Calu3 (cell line): ENCODE results near the gene MLXIP. TPM values are rescaled to one million over a fixed set of nuclear protein-coding genes. Genes with fewer than 3 reads are reported as not detected.
"Not testable (repeated sequence)": the region's sequence is repeated elsewhere in the genome, so short reads cannot be mapped to it uniquely, and the experiment has no call there.

Experiments
- BruUV-seq: library from RNA; stranded (reverse); fragments of 400-500 nt; replicated peaks from 2 replicates; lab custom pipeline; 2021; lab: Mats Ljungman, UMichigan
- CTCF ChIA-PET: fragments of 300-600 bp; sonication (Branson Sonifier 250); formaldehyde crosslinking; loops from one replicate; lab custom pipeline; 2022; ENCODE audit warnings: antibody characterized with exemption; lab: Charles Lee
- DNase-seq: peaks from one replicate; pipeline ENCODE4 v3.0.0; 2022
- H3K27ac Mint-ChIP-seq: one replicate; pipeline ENCODE4 v1.8.0; 2022; ENCODE audit warnings: mixed read lengths; ENCODE audit not compliant: unreplicated experiment
- H3K27me3 Mint-ChIP-seq: one replicate; pipeline ENCODE4 v1.8.0; 2022; ENCODE audit warnings: mixed read lengths; ENCODE audit not compliant: unreplicated experiment
- H3K36me3 Mint-ChIP-seq: one replicate; pipeline ENCODE4 v1.8.0; 2022; ENCODE audit warnings: mild to moderate bottlenecking, moderate library complexity, mixed read lengths; ENCODE audit not compliant: insufficient read depth, unreplicated experiment
- H3K4me1 Mint-ChIP-seq: one replicate; pipeline ENCODE4 v1.8.0; 2022; ENCODE audit warnings: mild to moderate bottlenecking, low read depth, mixed read lengths; ENCODE audit not compliant: unreplicated experiment
- H3K4me3 Mint-ChIP-seq: one replicate; pipeline ENCODE4 v1.8.0; 2022; ENCODE audit warnings: mild to moderate bottlenecking, low read depth, moderate library complexity, mixed read lengths; ENCODE audit not compliant: unreplicated experiment
- H3K9me3 Mint-ChIP-seq: one replicate; pipeline ENCODE4 v1.8.0; 2022; ENCODE audit warnings: low read depth, mixed read lengths; ENCODE audit not compliant: unreplicated experiment
- intact Hi-C: fragments of 100-400 bp; cut with micrococcal nuclease; formaldehyde crosslinking; loops from one replicate; pipeline ENCODE4 v1.10.0; 2022; ENCODE audit not compliant: unreplicated experiment
- total RNA-seq: library from RNA; stranded (reverse); gene quantifications from 2 replicates; pipeline ENCODE4 v1.2.3, GENCODE V29; 2022
- TF ChIP-seq, protein P1 (sequence below): fragments of 200-600 bp; IDR thresholded peaks from one replicate; pipeline ENCODE4 v1.8.0; 2022; ENCODE audit warnings: antibody characterized with exemption; ENCODE audit not compliant: unreplicated experiment

MLXIP gene
- total RNA-seq, 1 experiment from 2014 or later: 55.3 TPM

DNA sequence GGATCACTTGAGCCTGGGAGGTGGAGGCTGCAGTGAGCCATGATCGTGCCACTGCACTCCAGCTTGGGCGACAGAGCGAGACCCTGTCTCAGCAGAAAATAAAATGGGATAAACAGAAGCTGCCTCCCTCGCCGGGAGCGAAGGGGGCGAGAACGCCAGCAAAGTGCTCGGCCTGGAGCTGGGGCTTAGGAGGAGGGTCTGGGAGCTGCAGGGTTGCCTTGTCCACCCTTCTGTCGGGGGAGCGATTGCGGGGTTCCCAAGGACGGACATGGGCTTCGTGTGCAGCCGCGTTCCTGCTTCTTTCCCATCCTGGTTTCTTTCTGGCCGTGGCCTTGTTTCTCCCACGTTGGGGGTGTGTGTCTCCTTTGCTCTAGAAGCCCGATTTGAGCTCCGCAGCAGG lies 27.9 kb upstream of the MLXIP start:
- DNase-seq: no peak
- H3K27ac Mint-ChIP-seq: no peak overlapping the region
- CTCF ChIA-PET: interaction anchor here (0.6 kb wide), 1 partner anchor 148 kb away, joined by 3 read pairs; no protein-coding TSS in a partner anchor
- H3K4me3 Mint-ChIP-seq: no peak overlapping the region
- H3K9me3 Mint-ChIP-seq: no peaks in the 10 kb centered on the region
- H3K27me3 Mint-ChIP-seq: no peaks in the 10 kb centered on the region
- no TSS peak for BruUV-seq
- intact Hi-C loops: no loop called here
- H3K36me3 Mint-ChIP-seq: peaks cover 43% of the 10 kb centered on the region
- TF ChIP-seq, protein P1, sequence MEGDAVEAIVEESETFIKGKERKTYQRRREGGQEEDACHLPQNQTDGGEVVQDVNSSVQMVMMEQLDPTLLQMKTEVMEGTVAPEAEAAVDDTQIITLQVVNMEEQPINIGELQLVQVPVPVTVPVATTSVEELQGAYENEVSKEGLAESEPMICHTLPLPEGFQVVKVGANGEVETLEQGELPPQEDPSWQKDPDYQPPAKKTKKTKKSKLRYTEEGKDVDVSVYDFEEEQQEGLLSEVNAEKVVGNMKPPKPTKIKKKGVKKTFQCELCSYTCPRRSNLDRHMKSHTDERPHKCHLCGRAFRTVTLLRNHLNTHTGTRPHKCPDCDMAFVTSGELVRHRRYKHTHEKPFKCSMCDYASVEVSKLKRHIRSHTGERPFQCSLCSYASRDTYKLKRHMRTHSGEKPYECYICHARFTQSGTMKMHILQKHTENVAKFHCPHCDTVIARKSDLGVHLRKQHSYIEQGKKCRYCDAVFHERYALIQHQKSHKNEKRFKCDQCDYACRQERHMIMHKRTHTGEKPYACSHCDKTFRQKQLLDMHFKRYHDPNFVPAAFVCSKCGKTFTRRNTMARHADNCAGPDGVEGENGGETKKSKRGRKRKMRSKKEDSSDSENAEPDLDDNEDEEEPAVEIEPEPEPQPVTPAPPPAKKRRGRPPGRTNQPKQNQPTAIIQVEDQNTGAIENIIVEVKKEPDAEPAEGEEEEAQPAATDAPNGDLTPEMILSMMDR: no peak
- peaks cover 9% of the 10 kb centered on the region for H3K4me1 Mint-ChIP-seq

DNA sequence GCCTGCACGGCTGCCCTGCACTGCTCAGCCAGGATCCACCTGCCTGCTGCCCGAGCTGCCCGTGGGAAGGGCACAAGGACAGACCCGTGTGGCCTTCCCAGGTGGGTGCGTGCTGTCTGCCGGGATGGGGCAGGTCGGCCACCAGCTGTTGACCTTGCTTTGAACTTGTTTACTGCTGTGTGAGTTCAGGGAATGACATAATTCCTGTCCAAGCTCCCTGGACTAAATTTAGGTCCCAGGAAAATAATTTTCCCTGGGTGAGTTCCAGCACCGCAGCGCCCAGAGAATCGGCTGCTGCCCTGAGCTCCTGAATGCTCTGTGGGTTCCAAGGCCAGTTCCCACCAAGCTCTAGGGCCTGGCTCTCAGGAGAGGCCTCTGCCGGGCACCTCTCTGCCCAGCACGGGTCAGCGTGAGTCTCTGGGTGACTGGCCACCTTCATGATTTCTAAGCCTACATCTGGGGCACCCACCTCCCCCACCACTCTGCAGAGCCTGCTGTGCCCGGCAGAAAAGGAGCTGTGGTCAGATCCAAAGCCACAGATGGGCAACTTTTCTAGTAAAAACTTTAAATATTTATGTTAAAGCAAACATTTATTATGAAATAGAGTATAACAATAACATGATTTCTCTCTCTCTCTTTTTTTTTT lies 27.2 kb upstream of the MLXIP start:
- intact Hi-C loops: no loop called here
- TF ChIP-seq, protein P1: no peak
- no peaks in the 10 kb centered on the region for H3K27me3 Mint-ChIP-seq
- CTCF ChIA-PET: interaction anchor here (0.6 to 1.7 kb wide), 4 partner anchors 60 to 148 kb away, joined by 3 to 5 read pairs (median 4); no protein-coding TSS in a partner anchor
- H3K36me3 Mint-ChIP-seq: peaks cover 37% of the 10 kb centered on the region
- H3K27ac Mint-ChIP-seq: no peak overlapping the region
- peaks cover 9% of the 10 kb centered on the region for H3K4me1 Mint-ChIP-seq
- no peak overlapping the region for H3K4me3 Mint-ChIP-seq
- H3K9me3 Mint-ChIP-seq: no peaks in the 10 kb centered on the region
- DNase-seq: no peak
- no TSS peak for BruUV-seq

DNA sequence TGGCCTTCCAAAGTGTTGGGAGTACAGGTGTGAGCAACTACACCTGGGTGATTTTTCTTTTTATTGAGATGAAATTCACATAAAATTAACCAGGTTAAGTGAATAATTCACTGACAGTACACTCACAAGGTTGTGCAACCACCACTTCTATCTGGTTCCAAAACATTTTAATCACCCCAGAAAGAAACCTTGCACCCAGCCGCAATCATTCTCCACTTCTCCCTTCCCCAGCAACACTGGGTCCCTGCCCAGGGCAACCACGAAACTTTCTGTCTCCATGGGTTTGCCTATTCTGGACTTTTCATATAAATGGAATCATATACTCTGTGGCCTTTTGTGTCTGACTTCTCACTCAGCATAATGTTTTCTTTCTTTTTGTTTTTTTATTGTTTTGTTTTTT lies 26.3 kb upstream of the MLXIP start:
- TF ChIP-seq, protein P1: no peak
- intact Hi-C loops: no loop called here
- H3K36me3 Mint-ChIP-seq: peaks cover 36% of the 10 kb centered on the region
- H3K27ac Mint-ChIP-seq: no peak overlapping the region
- H3K4me1 Mint-ChIP-seq: peaks cover 9% of the 10 kb centered on the region
- no peaks in the 10 kb centered on the region for H3K27me3 Mint-ChIP-seq
- CTCF ChIA-PET: interaction anchor here (0.7 to 1.7 kb wide), 3 partner anchors 59 to 71 kb away, joined by 4 to 5 read pairs (median 4); no protein-coding TSS in a partner anchor
- H3K9me3 Mint-ChIP-seq: no peaks in the 10 kb centered on the region
- H3K4me3 Mint-ChIP-seq: no peak overlapping the region
- no peak for DNase-seq
- BruUV-seq: no TSS peak

DNA sequence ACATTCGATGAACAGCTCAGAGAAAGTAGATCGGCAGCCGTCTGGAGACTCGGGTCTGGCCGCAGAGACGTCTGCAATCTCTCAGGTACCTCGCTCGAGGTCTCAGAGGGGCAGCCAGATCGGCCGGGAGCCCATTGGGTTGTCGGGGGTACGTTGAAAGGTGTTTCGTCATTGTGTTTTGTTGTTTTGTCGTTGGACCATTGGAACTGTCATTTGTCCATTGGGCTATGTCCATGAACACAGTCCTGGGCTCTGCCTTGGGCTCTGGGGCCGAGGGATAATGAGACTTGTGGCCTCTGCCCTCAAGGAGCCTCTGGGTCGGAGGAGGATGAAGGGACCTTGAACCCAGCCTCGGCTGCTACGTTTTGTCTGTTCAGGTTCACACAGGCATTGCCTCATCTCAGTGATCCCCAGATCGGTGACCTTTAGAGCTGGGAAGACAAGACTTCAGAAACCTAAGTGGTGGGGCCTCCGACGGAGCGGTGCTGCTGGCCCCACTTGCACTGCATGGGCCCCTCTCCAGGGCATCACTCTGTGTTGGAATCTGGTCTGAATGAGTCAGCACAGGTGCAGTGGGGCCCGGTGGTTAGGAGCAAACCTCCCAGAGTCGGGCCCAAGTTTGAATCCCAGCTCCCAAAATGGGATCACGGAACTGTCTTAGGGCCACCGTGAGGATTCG lies 23.6 kb upstream of the MLXIP start:
- H3K4me1 Mint-ChIP-seq: peaks cover 9% of the 10 kb centered on the region
- CTCF ChIA-PET: interaction anchor here (0.6 to 2.2 kb wide), 10 partner anchors 8 to 149 kb away, joined by 3 to 20 read pairs (median 4); partner anchors contain the start of gene B3GNT4
- no TSS peak for BruUV-seq
- DNase-seq: no peak
- no peak overlapping the region for H3K4me3 Mint-ChIP-seq
- H3K27me3 Mint-ChIP-seq: no peaks in the 10 kb centered on the region
- H3K27ac Mint-ChIP-seq: no peak overlapping the region
- TF ChIP-seq, protein P1: no peak
- intact Hi-C loops: loop anchor here (1.0 kb wide), 2 partner anchors 68 to 136 kb away; no protein-coding TSS in a partner anchor
- peaks cover 25% of the 10 kb centered on the region for H3K36me3 Mint-ChIP-seq
- no peaks in the 10 kb centered on the region for H3K9me3 Mint-ChIP-seq

DNA sequence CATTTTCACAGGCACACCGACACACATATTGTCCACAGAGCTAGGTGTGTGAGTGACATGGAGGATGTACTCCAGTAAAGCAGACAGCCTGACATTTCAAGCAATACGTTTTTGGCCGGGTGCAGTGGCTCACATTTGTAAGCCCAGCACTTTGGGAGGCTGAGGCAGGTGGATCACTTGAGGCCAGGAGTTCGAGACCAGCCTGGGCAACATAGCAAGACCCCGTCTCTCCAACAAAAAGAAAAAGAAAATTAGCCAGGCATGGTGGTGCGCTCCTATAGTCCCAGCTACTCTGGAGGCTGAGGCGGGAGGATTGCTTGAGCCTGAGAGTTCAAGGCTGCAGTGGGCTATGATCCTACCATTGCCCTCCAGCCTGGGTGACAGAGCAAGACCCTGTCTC lies 22.1 kb upstream of the MLXIP start:
- BruUV-seq, H3K9me3 Mint-ChIP-seq, H3K27me3 Mint-ChIP-seq, H3K27ac Mint-ChIP-seq, CTCF ChIA-PET, H3K4me1 Mint-ChIP-seq, DNase-seq, H3K4me3 Mint-ChIP-seq, intact Hi-C loops: not testable (repeated sequence)
- H3K36me3 Mint-ChIP-seq: peaks cover 22% of the 10 kb centered on the region
